Activated CD8-positive, alpha-beta memory T cell treated with anti-CD3 and anti-CD28 coated beads, Interleukin-2, amount 50 U/mL, for 4 hours (primary cell): ENCODE results near the gene MOB3A.

Source experiments
- DNase-seq: peaks from one replicate; pipeline ENCODE4 v3.0.0-alpha.2; 2020

MOB3A gene

GRCh38 chr19:2055931-2056836 is 39.9 kb downstream of the MOB3A start:
- no peak for DNase-seq

- DNase-seq = no peak
These were observed 41.4 kb downstream of the MOB3A start for GRCh38 chr19:2054763-2055162.

- DNase-seq = no peak
These were observed 42.3 kb downstream of the MOB3A start for GRCh38 chr19:2053601-2054389.

- DNase-seq = no peak
These were observed 44.1 kb downstream of the MOB3A start for GRCh38 chr19:2051773-2052704.

GRCh38 chr19:2050991-2051772 is 44.9 kb downstream of the MOB3A start, which contains the start of gene MKNK2:
Gene MKNK2 (minus strand): TSS chr19:2051244. CDS start chr19:2050851, 393 bp downstream.
- peak; percentile 97 for DNase-seq

GRCh38 chr19:2050349-2050990 is 45.7 kb downstream of the MOB3A start:
- no peak for DNase-seq

- peak; percentile 51 for DNase-seq
These were observed 46.3 kb downstream of the MOB3A start for GRCh38 chr19:2049741-2050348.

GRCh38 chr19:2048959-2049740 is 47.0 kb downstream of the MOB3A start:
- no peak for DNase-seq

- no peak for DNase-seq
These were observed 47.8 kb downstream of the MOB3A start for GRCh38 chr19:2048104-2048958.

- no peak for DNase-seq
These were observed 48.5 kb downstream of the MOB3A start for GRCh38 chr19:2047449-2048103.

GRCh38 chr19:2047076-2047448 is 49.1 kb downstream of the MOB3A start:
- DNase-seq = no peak

GRCh38 chr19:2046046-2046907 is 49.8 kb downstream of the MOB3A start:
- no peak for DNase-seq

- no peak for DNase-seq
These were observed 50.6 kb downstream of the MOB3A start for GRCh38 chr19:2045501-2046045.

- DNase-seq = no peak
These were observed 51.2 kb downstream of the MOB3A start for GRCh38 chr19:2044709-2045500.

- DNase-seq = no peak
These were observed 52.0 kb downstream of the MOB3A start for GRCh38 chr19:2043961-2044708.

- no peak for DNase-seq
These were observed 52.9 kb downstream of the MOB3A start for GRCh38 chr19:2043251-2043641.
